ENCODE results near the gene RPL22. TPM values are rescaled to one million over a fixed set of nuclear protein-coding genes. Genes with fewer than 3 reads are reported as not detected.
A peak's percentile ranks its signal among the peaks of the same experiment; 100 is the strongest.

The RPL22 gene
- total and polyA plus RNA-seq, 11 donors: 63.6 to 353 (median 241) TPM

GRCh38 chr1:6165441-6165985 is 33.9 kb downstream of the RPL22 start:
- no peaks in the 10 kb centered on the region for H3K4me1 ChIP-seq
- intact Hi-C loops (cut with DNase I): loop anchor here in 1 of 10 donors (5.0 kb wide), 1 partner anchor 43 kb away; no protein-coding TSS in a partner anchor
- H3K27ac ChIP-seq: no peak overlapping the region
- no peaks in the 10 kb centered on the region for H3K36me3 ChIP-seq
- no peak overlapping the region for H3K4me3 ChIP-seq
- TF ChIP-seq, protein P1, sequence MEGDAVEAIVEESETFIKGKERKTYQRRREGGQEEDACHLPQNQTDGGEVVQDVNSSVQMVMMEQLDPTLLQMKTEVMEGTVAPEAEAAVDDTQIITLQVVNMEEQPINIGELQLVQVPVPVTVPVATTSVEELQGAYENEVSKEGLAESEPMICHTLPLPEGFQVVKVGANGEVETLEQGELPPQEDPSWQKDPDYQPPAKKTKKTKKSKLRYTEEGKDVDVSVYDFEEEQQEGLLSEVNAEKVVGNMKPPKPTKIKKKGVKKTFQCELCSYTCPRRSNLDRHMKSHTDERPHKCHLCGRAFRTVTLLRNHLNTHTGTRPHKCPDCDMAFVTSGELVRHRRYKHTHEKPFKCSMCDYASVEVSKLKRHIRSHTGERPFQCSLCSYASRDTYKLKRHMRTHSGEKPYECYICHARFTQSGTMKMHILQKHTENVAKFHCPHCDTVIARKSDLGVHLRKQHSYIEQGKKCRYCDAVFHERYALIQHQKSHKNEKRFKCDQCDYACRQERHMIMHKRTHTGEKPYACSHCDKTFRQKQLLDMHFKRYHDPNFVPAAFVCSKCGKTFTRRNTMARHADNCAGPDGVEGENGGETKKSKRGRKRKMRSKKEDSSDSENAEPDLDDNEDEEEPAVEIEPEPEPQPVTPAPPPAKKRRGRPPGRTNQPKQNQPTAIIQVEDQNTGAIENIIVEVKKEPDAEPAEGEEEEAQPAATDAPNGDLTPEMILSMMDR (IDR thresholded peaks at IDR 0.05): no peak
- TF ChIP-seq POLR2A (IDR thresholded peaks at IDR 0.05): no peak
- peak in 1 of 5 donors; percentile 36 for DNase-seq
- no peak for ATAC-seq
- no peaks in the 10 kb centered on the region for H3K9me3 ChIP-seq
- WGBS, 4 donors: 67 to 83% (median 76%) methylated on average over 9 to 12 of the region's 12 CpGs
- H3K27me3 ChIP-seq: peaks cover 0 to 38% (median 0%) of the 10 kb centered on the region in 9 donors

DNA sequence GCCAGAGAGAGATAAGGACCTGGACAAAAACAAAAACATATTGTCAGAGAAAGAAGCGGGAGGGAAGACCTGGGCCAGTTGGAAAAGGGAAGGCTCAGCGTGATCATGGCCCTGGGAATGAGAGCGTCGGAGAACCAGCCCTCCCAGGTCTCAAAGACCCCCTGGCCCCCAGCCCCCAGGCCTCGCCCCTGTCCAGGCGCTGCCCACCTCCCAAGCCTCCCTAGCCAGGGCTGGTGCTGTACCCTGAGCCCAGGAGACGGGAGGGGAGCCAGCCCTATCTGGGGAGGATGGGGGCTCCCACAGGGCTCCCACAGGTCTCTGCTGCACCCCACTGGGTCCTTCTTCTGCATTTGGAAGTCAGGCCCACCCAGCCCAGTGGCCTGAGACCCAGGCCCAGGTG is 34.4 kb downstream of the RPL22 start:
- peaks cover 0 to 36% (median 0%) of the 10 kb centered on the region in 9 donors for H3K27me3 ChIP-seq
- no peaks in the 10 kb centered on the region for H3K4me1 ChIP-seq
- no peak for ATAC-seq
- H3K4me3 ChIP-seq: no peak overlapping the region
- no peak for DNase-seq
- no peaks in the 10 kb centered on the region for H3K36me3 ChIP-seq
- no peaks in the 10 kb centered on the region for H3K9me3 ChIP-seq
- intact Hi-C loops (cut with DNase I): loop anchor here in 1 of 10 donors (5.0 kb wide), 1 partner anchor 43 kb away; no protein-coding TSS in a partner anchor
- TF ChIP-seq, protein P1 (IDR thresholded peaks at IDR 0.05): no peak
- no peak for TF ChIP-seq POLR2A (IDR thresholded peaks at IDR 0.05)
- no peak overlapping the region for H3K27ac ChIP-seq
- 67 to 79% (median 76%) methylated on average over 4 to 7 of the region's 7 CpGs for WGBS, 4 donors

GRCh38 chr1:6163973-6164617 is 35.3 kb downstream of the RPL22 start:
- ATAC-seq (no peak), DNase-seq (peak in 1 of 5 donors; percentile 13)
- WGBS, 4 donors: 71 to 74% (median 72%) methylated on average over 18 to 19 of the region's 19 CpGs

More at GRCh38 chr1:6163973-6164617, 35.3 kb downstream of the RPL22 start:
- H3K4me1 ChIP-seq: no peaks in the 10 kb centered on the region
- TF ChIP-seq, protein P1 (IDR thresholded peaks at IDR 0.05): no peak
- no peak for TF ChIP-seq POLR2A (IDR thresholded peaks at IDR 0.05)
- H3K27me3 ChIP-seq: peaks cover 0 to 36% (median 0%) of the 10 kb centered on the region in 9 donors
- intact Hi-C loops (cut with DNase I): no loop called here
- no peaks in the 10 kb centered on the region for H3K9me3 ChIP-seq
- no peak overlapping the region for H3K4me3 ChIP-seq
- H3K36me3 ChIP-seq: no peaks in the 10 kb centered on the region
- H3K27ac ChIP-seq: no peak overlapping the region

Data from heart left ventricle (tissue), 16 donors.